HG02571 (cell line): ENCODE results near the gene ITPR3.

Source experiments
- ATAC-seq: cut with Tn5 transposase; IDR thresholded peaks from one replicate; pipeline ENCODE4 v1.9.1; 2021; ENCODE audit warnings: mild to moderate bottlenecking, moderate library complexity; ENCODE audit not compliant: unreplicated experiment

The ITPR3 gene

DNA sequence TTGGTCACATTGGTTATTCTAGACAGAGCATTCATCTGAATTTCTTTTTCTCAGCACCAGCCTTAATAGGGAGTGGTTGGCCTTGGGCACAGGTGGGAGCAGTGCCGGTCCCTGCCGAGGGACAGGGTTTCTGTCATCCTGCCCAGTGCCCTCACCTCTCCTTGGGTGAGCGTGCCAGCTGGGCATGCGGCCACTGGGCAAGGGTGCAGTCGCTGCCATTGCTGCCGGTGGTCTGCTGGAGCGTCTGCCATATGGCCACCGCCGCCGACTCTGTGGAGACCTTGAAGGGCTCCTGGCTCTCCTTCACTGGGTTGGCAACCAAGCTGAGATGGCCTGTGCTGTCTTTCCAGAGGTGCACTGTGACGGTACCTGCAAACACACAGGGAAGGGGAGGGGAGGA, 106.8 kb downstream of the ITPR3 start:
- ATAC-seq, result no peak

DNA sequence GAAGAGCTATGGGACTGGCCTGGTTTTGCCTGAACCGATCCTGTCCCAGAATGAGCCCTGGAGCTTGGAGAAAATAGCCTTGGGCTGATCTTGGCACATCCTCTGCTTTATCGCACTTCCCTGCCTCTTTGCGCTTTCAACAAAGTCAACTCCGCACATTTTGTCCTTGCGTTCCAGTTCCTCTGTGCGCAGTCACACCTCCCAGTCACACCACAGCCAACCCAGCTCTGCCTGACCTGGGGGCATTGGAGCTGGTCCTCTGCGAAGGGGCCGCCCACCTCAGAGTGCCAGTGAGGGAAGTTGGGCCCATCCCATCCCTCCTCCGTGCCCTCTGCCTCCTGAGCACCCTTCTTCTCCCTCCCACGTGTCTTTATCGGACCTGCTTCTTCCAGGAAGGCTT, 107.3 kb downstream of the ITPR3 start:
- no peak for ATAC-seq

DNA sequence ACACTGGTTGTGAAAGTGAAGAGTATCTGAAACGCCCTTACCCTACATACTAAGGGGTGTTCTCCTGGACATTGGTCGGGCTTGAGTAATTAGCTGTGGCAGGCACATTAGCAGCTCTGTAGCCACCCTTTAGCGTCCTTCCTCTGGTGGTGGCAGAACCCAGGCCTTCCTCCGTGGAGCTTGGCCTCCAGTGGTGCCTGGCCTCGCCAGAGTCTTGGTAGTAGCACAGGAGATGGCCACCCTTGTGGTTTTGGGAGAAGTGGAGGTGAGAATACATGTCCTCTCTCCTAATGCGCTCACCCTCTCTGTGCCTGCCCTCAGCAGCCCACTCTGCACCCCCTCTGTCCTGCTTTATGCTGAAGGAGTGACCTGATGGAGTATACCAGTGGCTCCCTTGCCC, 107.9 kb downstream of the ITPR3 start:
- no peak for ATAC-seq

DNA sequence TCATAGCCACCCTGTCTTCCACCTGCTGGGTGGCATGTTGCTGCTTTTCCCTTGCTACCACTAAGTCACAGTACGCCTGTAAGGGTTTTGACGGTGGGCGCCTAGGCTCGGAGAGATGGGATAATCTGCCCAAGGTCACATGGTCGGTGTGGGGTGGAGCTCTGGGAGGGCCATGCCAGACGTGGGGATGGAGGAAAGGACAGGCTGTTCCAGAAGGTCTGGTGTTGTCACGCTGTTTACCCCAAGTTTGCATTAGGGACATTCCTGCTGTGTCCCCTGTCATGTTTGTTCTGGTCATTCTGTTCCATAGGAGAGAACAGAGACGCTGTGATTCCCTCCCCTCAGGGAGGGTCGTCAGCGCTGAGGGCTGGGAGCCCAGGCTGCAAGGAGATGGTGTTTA, 109.5 kb downstream of the ITPR3 start:
- ATAC-seq, result no peak

DNA sequence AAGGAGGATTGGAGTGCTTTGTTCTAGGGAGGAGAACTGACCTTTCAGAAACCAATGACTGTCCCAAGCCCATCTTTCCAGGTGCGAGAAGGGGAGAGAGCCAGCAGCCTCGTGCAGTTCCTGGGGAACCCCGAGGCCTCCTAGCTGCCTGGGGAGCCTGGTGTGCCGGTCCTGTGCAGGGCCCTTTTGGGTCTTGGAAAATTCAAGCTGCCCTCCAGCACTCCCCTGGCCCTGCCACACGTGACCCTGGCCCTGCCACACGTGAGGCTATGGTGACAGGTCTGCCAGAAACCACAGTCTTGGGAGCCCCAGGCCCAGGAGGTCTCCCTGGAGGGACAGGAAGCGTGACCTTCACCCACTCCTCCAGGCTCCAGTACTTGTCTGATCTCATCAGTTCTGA, 109.9 kb downstream of the ITPR3 start:
- no peak for ATAC-seq

DNA sequence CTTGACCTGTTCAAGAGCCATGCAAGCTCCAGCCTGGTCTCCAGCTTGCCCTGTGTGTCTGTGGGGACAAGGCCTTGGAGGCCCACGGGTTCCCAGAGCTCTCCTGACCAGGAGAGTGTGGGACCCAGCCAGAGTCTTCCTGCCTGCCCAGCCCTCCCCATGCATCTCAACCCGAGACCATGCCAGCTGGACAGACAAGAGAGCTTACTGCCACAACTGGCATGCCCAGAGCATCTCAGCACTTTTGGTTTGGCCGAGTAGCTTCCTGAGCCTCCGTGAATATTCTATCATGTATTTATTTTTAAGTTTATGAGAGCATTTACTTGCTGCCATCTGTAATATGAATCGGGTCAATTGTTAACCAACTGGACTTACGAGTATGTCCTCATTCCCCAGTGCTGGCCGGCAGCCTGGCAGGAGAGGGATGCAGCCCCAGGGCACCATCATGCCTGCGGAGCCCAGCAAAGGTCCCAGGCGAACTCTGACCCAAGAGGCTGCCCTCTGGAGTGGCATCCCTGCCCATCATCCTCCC, 110.7 kb downstream of the ITPR3 start:
- ATAC-seq, result no peak

DNA sequence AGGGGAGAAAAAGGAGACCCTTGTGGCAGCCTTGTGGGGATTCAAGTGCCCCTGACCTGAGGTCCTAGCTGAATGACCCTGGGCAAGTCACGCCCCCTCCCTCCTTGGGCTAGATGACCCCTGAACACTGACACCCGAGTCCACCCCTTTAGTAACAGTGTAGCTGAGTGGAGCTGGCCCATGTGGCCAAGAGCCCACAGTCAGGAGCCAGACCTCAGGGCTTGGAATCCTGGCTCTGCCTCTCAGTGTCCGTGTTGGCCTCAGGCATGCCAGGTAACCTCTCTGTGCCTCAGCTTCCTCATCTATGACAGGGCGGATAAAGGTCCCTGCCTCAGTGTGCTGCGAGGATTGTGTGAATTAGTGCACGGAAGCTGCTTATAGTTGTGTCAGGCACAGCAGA, 111.3 kb downstream of the ITPR3 start:
- no peak for ATAC-seq

DNA sequence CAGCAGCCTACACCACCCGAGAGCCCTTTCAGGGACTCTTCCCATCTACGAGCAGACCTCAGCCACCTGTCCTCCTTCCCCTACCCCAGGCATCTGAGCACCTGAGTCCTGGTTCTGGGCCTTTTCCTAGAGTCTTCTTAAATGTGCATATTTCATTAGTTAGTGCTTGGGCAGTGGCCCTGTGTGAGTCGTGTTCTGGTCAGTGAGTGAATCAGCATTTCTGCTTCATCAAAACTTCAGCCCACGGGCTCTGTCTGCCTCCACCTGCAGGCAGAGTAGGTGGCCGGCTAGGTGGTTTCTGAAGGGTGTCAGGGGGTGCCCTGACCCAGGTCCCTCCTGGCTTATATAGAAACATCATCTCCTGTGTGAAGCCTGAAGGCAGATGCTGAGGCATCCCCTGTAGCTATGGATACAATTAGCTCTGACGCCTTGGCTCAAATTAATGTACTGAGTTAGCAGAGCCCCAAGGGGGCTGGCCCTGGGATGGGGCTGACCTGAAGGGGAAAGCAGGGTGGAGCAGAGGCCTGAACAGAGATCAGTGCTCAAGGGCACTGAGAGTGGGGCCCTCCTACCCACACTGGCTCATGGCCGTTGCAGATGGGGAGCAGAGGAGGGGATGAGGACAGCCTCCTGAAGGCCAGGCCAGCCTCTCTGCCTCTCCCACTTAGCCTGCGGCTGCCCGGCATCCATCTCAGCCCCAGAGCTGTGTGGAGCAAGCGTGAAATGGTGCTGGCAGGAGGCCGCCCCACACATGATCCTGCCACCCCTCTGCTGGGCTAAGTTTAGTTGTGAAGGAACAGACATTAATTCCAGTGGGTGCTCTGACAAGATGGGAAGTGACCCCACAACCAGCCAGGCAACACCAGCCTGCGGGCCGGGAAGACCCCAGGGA, 111.9 kb downstream of the ITPR3 start:
- no peak for ATAC-seq

DNA sequence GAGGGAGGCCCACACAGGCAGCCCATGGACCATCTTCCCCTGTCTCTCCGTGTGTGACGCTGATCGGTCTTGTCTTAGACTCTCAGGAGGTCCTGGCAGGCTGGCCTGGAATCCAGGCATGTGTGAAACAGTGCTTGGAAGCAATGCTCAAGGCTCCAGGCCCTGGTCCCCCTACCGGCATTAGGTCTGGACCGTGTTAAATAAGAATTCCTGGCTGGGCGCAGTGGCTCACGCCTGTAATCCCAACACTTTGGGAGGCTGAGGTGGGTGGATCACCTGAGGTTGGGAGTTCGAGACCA, 112.5 kb downstream of the ITPR3 start:
- no peak for ATAC-seq

DNA sequence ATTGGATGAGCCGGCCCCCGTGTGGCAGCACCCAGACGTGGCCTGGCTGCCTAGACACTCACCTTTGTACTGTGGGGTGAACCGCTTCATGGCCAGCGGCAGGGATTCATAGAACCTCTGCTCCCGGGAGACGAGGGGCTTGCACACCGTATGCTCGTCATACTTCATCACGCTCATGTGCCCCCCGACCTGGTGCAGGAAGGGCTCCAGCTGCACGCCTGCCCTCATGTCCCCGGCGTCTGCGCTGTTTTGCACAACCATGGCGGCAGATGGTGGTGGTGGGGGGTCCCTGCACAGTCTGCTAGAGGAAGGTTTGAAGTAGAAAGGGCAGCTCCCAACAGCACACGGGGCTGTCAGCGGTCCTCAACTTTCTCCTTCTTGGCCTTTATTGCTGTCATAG, 114.1 kb downstream of the ITPR3 start:
- ATAC-seq, result no peak

DNA sequence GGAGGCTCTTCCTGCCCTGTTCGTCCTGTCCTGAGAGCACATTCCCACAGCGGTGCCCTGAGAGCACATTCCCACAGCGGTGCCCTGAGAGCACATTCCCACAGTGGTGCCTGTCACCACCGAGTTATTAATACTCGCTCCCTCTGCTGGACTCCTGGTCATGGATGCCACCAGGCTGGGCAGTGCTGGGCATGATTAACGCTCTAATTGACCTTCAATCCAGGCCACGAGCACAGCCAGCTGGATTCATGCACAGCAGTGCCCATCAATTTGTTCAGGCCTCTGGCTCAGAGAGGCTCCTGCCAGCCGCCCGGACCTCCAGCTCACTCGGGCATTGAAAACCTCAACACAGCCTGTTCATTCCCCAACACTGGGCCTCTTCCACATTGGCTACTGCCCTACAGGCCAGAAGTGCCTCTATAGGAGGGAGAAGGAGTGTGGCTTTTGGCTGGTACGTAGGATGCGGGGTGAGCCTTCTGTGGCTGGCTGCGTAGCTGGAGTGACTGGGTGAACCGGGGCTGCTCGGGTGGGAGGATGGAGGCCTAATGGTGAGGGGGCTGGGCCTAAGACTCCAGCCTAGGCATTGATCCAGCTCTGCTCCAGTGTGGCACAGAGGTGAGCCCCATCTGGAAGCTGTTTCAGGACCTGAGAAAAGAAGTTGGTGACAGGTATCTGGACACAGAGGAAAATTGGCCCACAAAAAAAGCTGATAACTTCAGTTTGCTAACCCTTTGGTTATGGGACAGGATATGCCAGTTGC, 116.3 kb downstream of the ITPR3 start:
- no peak for ATAC-seq

DNA sequence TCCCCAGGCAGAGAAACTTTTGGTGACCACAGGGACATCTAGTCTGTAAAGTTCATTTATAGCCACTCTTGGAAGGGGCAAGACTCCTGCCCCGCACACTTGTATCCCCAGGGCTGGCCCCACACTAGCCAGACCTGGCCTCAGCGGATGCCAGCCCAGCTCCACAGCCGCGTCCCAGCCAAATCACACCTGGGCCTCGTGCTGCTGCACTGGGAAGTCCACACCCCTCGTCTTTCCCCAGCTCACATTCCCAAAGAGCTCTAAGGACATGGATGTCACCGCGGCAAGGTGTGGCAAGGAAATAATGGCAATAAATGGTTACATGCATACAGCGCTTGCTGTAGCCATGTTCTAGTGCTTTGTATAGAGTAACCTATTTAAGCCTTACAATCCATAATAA, 117.0 kb downstream of the ITPR3 start:
- no peak for ATAC-seq

DNA sequence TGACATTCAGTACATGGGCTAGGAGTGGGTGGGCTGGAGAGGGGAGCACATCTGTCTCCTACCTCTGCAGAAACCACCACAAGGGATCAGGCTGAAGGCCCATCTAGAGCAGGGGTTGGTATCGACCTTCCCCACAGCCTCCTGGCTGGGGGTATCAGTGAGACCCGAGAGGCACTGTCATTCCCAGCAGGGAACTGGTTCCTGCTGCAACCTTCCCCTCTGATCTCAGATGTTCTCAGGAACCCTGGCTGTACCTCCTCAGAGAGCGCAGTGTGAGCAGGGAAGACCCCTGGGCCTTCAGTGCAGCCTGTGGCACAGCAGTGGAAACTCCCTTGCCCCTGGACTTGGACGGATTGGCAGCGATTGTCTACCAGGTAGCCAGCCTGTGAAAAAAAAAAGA, 117.8 kb downstream of the ITPR3 start:
- ATAC-seq, result no peak

DNA sequence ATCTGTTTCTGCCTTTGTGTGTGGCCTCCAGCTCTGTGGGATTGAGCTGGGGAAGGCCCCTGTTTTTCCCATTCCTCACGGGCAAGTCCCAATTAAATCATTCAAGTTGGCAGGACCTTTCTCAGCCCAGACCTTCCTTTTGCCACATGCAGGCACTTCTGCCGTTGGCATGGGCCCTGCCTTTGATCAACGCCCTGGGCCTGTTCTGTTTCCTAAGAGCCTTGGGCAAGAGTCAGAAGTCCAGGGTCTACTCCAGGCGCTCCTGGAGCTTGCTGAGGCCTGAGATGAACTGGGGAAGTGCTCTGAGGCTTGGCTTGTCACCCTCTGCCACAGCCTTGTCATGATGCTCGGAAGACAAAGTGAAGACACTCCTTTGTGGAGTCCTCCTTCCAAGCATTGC, 118.4 kb downstream of the ITPR3 start:
- ATAC-seq, result no peak

DNA sequence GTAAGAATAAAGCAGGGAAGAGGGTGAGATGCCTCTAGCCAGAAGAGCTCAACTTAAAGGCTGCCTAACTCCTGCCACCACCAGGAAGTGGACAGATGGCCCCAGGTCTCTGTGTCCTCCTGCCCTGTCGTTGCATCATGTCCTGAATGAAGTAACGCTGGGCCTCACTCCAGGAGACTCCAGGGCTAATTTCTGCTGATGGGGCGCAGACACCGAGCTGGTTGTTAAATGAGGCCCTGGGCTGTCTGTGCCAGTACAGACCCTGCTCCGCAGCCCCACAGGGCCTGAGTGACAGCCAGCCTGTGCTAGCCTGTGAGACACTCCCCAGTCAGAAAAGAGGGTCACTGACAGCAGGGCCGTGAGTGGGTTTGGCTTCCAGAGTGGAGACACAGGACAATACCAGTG, 119.1 kb downstream of the ITPR3 start:
- ATAC-seq, result no peak

DNA sequence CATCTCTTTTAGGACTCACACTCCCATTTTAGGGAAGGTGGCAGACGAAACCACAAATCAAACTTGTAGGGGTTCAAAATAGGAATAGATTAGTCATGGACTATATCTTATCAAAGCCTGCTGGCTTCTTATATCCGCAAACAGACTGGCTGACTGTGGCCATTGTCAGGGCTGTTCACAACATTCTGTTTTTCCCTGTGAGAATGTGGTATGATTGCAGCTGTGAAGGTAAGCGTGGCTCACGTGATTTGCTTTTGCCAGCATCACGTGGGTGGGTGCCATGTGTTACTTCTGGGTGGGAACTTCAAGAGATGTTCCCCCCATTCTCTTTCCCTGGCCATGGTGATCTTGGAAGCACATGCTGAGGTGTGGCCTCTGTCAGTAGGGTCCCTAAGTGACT, 119.7 kb downstream of the ITPR3 start:
- no peak for ATAC-seq

DNA sequence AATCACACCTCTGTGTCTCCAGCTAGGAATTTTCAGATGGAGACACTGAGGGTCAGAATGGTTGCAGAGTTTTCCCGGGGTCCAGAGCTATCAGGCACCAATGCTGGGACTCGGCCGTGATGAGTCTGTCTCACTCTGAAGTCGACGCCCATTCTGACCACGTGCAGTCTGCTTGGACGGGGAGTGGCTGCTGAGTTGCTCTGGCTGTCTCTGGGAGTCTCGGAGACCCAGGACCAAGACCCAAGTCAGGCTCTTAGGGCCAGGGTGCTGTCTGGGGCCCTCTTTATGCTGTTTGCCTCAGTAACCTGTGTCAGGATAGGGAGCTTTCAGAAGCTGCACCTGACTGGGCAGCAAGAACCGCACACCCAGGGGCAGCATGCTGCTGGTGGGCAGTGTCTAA, 121.0 kb downstream of the ITPR3 start:
- no peak for ATAC-seq

DNA sequence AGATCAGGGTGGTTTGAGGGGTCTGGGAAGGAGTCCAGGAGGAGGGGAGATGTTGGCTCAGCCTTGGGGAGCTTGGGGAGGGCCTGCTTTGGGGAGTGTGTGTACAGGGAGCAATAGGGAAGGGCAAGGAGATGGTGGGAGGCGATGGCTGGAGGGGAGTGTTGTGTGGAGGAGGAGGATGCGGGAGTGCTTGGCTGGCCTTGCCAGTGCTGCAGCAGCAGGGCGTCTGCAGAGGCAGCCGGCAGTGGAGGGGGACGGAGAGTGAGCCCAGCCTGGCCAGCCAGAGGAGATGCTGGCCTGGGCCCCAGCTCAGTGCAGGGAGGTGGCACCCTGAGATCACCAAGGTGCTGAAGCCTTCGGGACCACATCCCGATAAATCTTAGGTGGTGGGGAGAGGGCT, 121.7 kb downstream of the ITPR3 start:
- ATAC-seq, result no peak

DNA sequence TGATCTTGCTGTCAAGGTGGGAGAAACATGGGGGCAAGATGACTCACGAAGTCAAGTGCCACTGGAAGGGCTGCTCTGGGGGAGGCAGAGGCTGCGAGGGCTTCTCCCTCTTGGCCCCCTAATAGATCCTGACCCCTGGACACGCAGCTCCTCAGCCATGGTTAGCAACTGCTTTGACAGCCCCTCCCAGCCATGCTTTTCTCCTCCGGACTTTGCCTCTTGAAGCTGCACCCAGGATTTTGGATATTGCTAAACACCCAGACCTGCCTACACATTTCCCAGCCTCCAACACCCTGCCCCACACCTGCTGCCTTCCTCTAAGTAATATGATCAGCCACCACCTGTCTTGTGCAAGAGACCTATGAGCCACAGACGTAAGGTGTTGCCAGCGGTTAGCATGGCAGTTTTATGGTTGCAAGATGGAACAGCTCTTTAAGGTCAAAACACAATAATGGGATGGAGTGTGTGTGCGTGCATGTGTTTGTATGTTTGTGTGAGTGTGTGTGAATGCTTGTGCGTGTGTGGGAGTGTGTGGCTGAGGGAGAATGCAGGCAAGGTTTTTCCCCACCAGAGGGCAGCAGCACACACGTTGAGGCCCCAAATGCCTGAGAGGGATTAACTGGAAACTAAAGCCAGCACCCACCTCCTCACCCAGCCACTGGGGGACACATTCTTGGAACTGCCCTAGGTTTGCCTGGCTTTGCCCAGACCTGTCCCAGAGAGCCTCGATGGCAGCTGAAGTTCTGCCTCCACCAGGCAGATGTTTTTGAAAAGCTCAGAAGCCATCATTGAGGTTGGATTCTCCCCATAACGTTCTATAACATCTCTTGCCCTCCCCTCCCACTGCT, 123.1 kb downstream of the ITPR3 start:
- ATAC-seq, result no peak

DNA sequence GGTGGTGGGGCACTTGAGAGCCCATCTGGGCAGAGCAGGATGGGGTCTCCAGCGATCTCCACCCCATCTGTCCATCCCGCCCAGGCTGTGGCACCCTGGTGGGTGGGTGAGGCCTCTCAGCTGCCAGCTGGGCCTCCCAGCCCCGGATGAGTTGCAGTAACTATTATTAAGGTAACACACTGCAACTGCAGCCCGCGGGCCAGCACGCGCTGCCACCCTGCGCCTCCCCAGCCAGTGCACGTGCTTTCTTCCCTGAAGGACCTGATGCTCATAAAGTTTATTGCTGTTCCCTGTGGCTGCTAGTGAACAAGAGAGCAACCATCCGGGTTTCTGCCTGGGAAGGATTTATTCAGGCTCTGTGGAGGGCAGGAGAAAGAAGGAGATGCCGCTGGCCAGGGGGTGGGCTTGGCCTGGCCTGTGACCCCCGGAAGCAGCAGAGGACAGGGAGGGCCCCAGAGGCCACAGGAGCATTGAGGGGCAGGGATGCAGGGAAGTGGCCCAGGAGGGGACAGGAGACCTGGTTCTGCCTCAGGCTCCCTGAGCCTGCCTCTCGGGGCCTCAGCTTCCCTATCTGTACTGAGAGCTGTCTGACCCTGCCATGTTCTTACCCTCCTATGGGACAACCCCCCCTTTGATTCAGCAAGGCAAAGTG, 123.9 kb downstream of the ITPR3 start:
- ATAC-seq, result no peak

DNA sequence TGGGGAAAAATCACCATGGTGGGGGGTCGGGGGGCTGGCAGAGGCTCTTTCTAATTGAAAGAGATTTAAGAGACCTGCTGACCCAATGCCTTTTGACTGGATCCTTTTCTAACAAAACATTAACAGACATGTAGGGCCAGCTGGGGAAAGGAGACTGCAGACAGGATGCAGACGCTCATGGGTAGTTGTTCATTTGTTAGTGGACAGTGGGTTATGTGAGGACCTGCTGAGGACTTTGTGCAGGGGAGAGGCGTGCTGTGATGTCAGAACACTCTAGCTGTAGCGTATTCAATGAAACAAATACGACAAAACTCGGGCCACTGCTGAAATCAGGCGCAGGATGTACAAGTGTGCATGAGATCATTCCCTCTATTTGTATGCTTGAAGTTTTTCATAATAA, 124.4 kb downstream of the ITPR3 start:
- no peak for ATAC-seq
